Neural cell (in vitro differentiated cells): ENCODE results near the gene THOC2. TPM values are rescaled to one million over a fixed set of nuclear protein-coding genes. Genes with fewer than 3 reads are reported as not detected.

Experiments
- H2AFZ ChIP-seq: fragments of 200-600, 300-800 bp; sonication (generic), shearing (Covaris generic); 2 replicates; pipeline ENCODE4 v1.6.0; 2014; ENCODE audit warnings: low read depth, mild to moderate bottlenecking, antibody characterized with exemption, low read length, moderate library complexity
- H3F3A ChIP-seq: fragments of 200-600 bp; shearing (Covaris generic); 2 replicates; pipeline ENCODE4 v1.6.1; 2016; ENCODE audit warnings: mild to moderate bottlenecking, moderate library complexity, mixed read lengths, antibody characterized with exemption, low read length; ENCODE audit not compliant: insufficient read depth, poor library complexity, severe bottlenecking
- H3K27ac ChIP-seq: fragments of 200-600, 300-800 bp; sonication (generic), shearing (Covaris generic); 2 replicates; pipeline ENCODE4 v1.5.1; 2014; ENCODE audit warnings: mild to moderate bottlenecking, low read length, moderate library complexity
- H3K27me3 ChIP-seq: fragments of 300-800, 200-600 bp; sonication (generic), shearing (Covaris generic); 2 replicates; pipeline ENCODE4 v1.6.0; 2014; ENCODE audit warnings: mild to moderate bottlenecking, low read depth, low read length, moderate library complexity; ENCODE audit not compliant: insufficient read depth
- H3K36me3 ChIP-seq: fragments of 300-800, 200-600 bp; sonication (generic), shearing (Covaris generic); 2 replicates; pipeline ENCODE4 v1.5.1; 2014; ENCODE audit warnings: mild to moderate bottlenecking, antibody characterized with exemption, low read length, moderate library complexity; ENCODE audit not compliant: insufficient read depth
- H3K4me2 ChIP-seq: fragments of 300-800, 200-600 bp; sonication (generic), shearing (Covaris generic); 2 replicates; pipeline ENCODE4 v1.6.0; 2014; ENCODE audit warnings: mild to moderate bottlenecking, low read length
- H3K4me3 ChIP-seq: fragments of 300-800, 200-600 bp; sonication (generic), shearing (Covaris generic); 2 replicates; pipeline ENCODE4 v1.5.1; 2014; ENCODE audit warnings: mild to moderate bottlenecking, low read length, moderate library complexity
- H3K79me2 ChIP-seq: fragments of 200-600 bp; shearing (Covaris generic); replicated peaks from 2 replicates; pipeline ENCODE4 v1.6.0; 2014; ENCODE audit warnings: mild to moderate bottlenecking, low read length, moderate library complexity; ENCODE audit not compliant: insufficient read depth
- H3K9ac ChIP-seq: fragments of 300-800, 200-600 bp; sonication (generic), shearing (Covaris generic); 2 replicates; pipeline ENCODE4 v1.6.1; 2016; ENCODE audit warnings: mild to moderate bottlenecking, low read length, mixed read lengths
- H3K9me2 ChIP-seq: fragments of 200-600 bp; shearing (Covaris generic); 2 replicates; pipeline ENCODE4 v1.6.1; 2016; ENCODE audit warnings: mild to moderate bottlenecking, low read length, mixed read lengths; ENCODE audit not compliant: insufficient read depth
- H3K9me3 ChIP-seq: fragments of 200-600, 300-800 bp; sonication (generic), shearing (Covaris generic); 2 replicates; pipeline ENCODE4 v1.6.1; 2016; ENCODE audit warnings: mild to moderate bottlenecking, mixed run types, low read length, moderate library complexity, mixed read lengths
- H4K20me1 ChIP-seq: fragments of 200-600 bp; shearing (Covaris generic); 2 replicates; pipeline ENCODE4 v1.6.1; 2016; ENCODE audit warnings: mild to moderate bottlenecking, mixed run types; ENCODE audit not compliant: insufficient read depth
- EP300 ChIP-seq: fragments of 450-650 bp; conservative IDR thresholded peaks from 2 replicates; pipeline ENCODE4 v1.6.1; 2014; ENCODE audit warnings: antibody characterized with exemption, mild to moderate bottlenecking, moderate library complexity; ENCODE audit not compliant: poor library complexity, severe bottlenecking
- EZH2 ChIP-seq: fragments of 200-600, 300-800 bp; shearing (Covaris generic), sonication (generic); IDR thresholded peaks from 2 replicates; pipeline ENCODE4 v1.6.1; 2014; ENCODE audit warnings: antibody characterized with exemption, low read length, borderline replicate concordance, mild to moderate bottlenecking; ENCODE audit not compliant: insufficient read depth, poor library complexity, severe bottlenecking
- MXI1 ChIP-seq: fragments of 450-650 bp; conservative IDR thresholded peaks from 2 replicates; pipeline ENCODE4 v1.6.1; 2014; ENCODE audit warnings: antibody characterized with exemption, mild to moderate bottlenecking; ENCODE audit not compliant: poor library complexity, severe bottlenecking
- POLR2AphosphoS5 ChIP-seq: IDR thresholded peaks from 2 replicates; pipeline ENCODE4 v1.6.1; 2012
- RAD21 ChIP-seq: fragments of 450-650 bp; conservative IDR thresholded peaks from 2 replicates; pipeline ENCODE4 v1.6.1; 2014; ENCODE audit warnings: antibody characterized with exemption, mild to moderate bottlenecking, moderate library complexity
- SMC3 ChIP-seq: fragments of 450-650 bp; conservative IDR thresholded peaks from 2 replicates; pipeline ENCODE4 v1.6.1; 2014; ENCODE audit warnings: antibody characterized with exemption, mild to moderate bottlenecking, moderate library complexity; ENCODE audit not compliant: poor library complexity
- TAF1 ChIP-seq: IDR thresholded peaks from 2 replicates; pipeline ENCODE4 v1.6.1; 2012; ENCODE audit warnings: low read depth
- polyA plus RNA-seq: library from polyadenylated mRNA; depleted of rRNA; stranded (reverse); fragments of >200 nt; gene quantifications from 2 replicates; pipeline ENCODE4 v1.2.3, GENCODE V29; 2014
- TF ChIP-seq, protein P1 (sequence below): fragments of 450-650 bp; IDR thresholded peaks from 2 replicates; pipeline ENCODE4 v1.5.1; 2014; ENCODE audit warnings: antibody characterized with exemption, mild to moderate bottlenecking, moderate library complexity; ENCODE audit not compliant: poor library complexity, severe bottlenecking
- TF ChIP-seq, protein P2 (sequence below): IDR thresholded peaks from 2 replicates; pipeline ENCODE4 v1.6.1; 2012; ENCODE audit warnings: borderline replicate concordance

The THOC2 gene
- polyA plus RNA-seq, 1 donor from 2014 or later: 95.4 TPM

DNA sequence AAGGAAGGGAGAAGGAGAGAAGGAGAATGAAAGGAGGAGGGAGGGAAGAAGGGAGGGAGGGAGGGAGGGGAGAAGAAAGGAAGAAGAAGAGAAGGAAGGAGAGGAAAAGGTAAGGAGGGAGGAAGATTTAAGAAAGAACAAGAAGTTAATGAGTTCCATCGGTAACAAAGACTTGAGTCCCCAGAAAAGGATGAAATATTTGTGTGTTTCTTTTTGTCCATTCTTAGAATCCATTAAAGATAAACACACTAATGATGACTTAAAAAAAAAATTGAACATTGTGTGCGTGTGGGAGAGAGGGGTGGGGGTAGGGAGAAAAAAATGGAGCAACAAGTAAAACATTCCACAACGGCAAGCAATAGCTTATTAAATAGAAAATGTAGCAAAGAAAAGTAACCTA lies 131.4 kb downstream of the THOC2 start:
- H3K4me3 ChIP-seq: no peak overlapping the region
- no peaks in the 10 kb centered on the region for H3K9me2 ChIP-seq
- no peaks in the 10 kb centered on the region for H3F3A ChIP-seq
- no peaks in the 10 kb centered on the region for H4K20me1 ChIP-seq
- H2AFZ ChIP-seq: no peak overlapping the region
- no peak overlapping the region for H3K9ac ChIP-seq
- H3K9me3 ChIP-seq: no peaks in the 10 kb centered on the region
- no peaks in the 10 kb centered on the region for H3K27me3 ChIP-seq
- H3K4me2 ChIP-seq: no peak overlapping the region
- no peak overlapping the region for H3K27ac ChIP-seq
- no peak for TF ChIP-seq MXI1
- no peak for TF ChIP-seq RAD21
- TF ChIP-seq EZH2: no peak
- no peak for TF ChIP-seq EP300
- no peak for TF ChIP-seq SMC3
- TF ChIP-seq, protein P1, sequence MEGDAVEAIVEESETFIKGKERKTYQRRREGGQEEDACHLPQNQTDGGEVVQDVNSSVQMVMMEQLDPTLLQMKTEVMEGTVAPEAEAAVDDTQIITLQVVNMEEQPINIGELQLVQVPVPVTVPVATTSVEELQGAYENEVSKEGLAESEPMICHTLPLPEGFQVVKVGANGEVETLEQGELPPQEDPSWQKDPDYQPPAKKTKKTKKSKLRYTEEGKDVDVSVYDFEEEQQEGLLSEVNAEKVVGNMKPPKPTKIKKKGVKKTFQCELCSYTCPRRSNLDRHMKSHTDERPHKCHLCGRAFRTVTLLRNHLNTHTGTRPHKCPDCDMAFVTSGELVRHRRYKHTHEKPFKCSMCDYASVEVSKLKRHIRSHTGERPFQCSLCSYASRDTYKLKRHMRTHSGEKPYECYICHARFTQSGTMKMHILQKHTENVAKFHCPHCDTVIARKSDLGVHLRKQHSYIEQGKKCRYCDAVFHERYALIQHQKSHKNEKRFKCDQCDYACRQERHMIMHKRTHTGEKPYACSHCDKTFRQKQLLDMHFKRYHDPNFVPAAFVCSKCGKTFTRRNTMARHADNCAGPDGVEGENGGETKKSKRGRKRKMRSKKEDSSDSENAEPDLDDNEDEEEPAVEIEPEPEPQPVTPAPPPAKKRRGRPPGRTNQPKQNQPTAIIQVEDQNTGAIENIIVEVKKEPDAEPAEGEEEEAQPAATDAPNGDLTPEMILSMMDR: no peak
- TF ChIP-seq, protein P2, sequence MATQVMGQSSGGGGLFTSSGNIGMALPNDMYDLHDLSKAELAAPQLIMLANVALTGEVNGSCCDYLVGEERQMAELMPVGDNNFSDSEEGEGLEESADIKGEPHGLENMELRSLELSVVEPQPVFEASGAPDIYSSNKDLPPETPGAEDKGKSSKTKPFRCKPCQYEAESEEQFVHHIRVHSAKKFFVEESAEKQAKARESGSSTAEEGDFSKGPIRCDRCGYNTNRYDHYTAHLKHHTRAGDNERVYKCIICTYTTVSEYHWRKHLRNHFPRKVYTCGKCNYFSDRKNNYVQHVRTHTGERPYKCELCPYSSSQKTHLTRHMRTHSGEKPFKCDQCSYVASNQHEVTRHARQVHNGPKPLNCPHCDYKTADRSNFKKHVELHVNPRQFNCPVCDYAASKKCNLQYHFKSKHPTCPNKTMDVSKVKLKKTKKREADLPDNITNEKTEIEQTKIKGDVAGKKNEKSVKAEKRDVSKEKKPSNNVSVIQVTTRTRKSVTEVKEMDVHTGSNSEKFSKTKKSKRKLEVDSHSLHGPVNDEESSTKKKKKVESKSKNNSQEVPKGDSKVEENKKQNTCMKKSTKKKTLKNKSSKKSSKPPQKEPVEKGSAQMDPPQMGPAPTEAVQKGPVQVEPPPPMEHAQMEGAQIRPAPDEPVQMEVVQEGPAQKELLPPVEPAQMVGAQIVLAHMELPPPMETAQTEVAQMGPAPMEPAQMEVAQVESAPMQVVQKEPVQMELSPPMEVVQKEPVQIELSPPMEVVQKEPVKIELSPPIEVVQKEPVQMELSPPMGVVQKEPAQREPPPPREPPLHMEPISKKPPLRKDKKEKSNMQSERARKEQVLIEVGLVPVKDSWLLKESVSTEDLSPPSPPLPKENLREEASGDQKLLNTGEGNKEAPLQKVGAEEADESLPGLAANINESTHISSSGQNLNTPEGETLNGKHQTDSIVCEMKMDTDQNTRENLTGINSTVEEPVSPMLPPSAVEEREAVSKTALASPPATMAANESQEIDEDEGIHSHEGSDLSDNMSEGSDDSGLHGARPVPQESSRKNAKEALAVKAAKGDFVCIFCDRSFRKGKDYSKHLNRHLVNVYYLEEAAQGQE: no peak
- no peak for TF ChIP-seq TAF1
- no peak for TF ChIP-seq POLR2AphosphoS5
- no peaks in the 10 kb centered on the region for H3K79me2 ChIP-seq
- no peaks in the 10 kb centered on the region for H3K36me3 ChIP-seq

DNA sequence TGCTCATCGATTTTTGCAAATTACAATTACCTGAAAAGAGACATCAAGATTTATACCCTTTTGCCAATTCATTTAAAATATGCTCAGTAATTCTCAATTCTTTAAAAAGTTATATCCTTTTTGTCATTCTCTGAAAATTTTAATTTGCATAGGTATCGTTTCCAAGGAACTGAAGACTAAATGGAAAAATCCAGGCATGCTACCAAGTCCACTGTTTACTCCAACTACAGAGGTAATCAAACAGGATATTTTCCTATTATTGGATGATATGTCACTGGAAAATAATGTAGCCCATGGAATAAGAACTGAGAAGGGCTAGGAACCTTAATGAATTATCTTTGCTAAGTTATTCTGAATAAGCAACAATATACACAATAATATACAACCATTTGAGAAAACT lies 132.7 kb downstream of the THOC2 start:
- Histone ChIP-seq H3F3A (no peaks in the 10 kb centered on the region), H2AFZ (no peak overlapping the region), H3K9me3 (no peaks in the 10 kb centered on the region), H3K36me3 (no peaks in the 10 kb centered on the region), H3K79me2 (no peaks in the 10 kb centered on the region), H3K9ac (no peak overlapping the region), H3K9me2 (no peaks in the 10 kb centered on the region), H3K27me3 (no peaks in the 10 kb centered on the region), H3K27ac (no peak overlapping the region), H3K4me3 (no peak overlapping the region), H3K4me2 (no peak overlapping the region), H4K20me1 (no peaks in the 10 kb centered on the region)
- TF ChIP-seq RAD21: no peak
- TF ChIP-seq, protein P1: no peak
- TF ChIP-seq, protein P2: no peak
- no peak for TF ChIP-seq SMC3
- TF ChIP-seq EZH2: no peak
- TF ChIP-seq MXI1: no peak
- no peak for TF ChIP-seq EP300
- no peak for TF ChIP-seq POLR2AphosphoS5
- no peak for TF ChIP-seq TAF1
